Measurements from ENCODE around the gene B4GALNT1. TPM values are rescaled to one million over a fixed set of nuclear protein-coding genes. Genes with fewer than 3 reads are reported as not detected.
"Not testable (repeated sequence)": the region's sequence is repeated elsewhere in the genome, so short reads cannot be mapped to it uniquely, and the experiment has no call there.

Gene B4GALNT1
- total RNA-seq, 4 donors from 2014 or later, result 0.88 to 7.9 (median 2.2) TPM

DNA sequence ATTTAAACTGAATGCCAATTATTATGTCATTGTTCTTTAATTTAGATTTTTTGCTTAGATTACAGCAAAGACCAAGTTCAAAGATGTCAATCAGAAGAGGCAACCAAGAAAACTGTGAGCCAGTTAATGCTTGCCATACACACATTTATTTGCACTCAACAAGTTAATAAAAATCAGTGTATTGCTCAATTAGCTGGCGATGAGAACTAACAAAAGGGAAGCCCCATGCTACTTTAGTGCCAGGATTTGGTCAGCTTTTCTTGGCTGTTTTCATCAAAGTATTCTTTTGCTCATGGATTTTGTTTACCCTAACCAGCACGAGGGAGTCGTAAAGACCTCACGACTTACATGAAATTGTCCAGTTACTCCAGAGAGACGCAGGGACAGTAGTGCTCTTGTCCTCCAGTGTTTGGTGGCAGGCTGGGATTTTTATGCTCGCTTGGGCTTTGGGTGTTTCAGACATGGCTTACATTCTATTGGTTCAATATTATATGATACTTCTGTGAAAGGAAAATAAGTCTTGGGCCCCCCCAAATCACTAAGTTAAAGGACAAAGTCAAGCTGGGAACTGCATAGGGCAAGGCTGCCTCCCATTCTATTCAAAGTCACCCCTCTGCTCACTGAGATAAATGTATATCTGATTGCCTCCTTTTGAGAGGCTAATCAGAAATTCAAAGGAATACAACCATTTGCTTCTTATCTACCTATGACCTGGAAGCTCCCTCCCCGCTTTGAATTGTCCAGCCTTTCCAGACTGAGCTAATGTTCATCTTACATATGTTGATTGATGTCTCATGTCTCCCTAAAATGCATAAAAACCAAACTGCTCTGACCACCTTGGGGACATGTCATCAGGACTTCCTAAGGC, 7.4 kb upstream of the B4GALNT1 start:
- no peak overlapping the region for H3K4me3 ChIP-seq (replicated peaks in 1 of 3)
- H3K9me3 ChIP-seq, result no peaks in the 10 kb centered on the region
- TF ChIP-seq CTCF (IDR thresholded peaks at IDR 0.05) (no peak), POLR2A (IDR thresholded peaks at IDR 0.05) (no peak)
- H3K36me3 ChIP-seq, result no peaks in the 10 kb centered on the region
- no peak overlapping the region for H3K27ac ChIP-seq
- 72 to 77% methylated on average over 7 of the region's 7 CpGs for WGBS, 2 donors
- intact Hi-C loops (cut with DNase I), result no loop called here
- H3K27me3 ChIP-seq, result no peaks in the 10 kb centered on the region
- H3K4me1 ChIP-seq, result no peaks in the 10 kb centered on the region
- DNase-seq, result no peak

DNA sequence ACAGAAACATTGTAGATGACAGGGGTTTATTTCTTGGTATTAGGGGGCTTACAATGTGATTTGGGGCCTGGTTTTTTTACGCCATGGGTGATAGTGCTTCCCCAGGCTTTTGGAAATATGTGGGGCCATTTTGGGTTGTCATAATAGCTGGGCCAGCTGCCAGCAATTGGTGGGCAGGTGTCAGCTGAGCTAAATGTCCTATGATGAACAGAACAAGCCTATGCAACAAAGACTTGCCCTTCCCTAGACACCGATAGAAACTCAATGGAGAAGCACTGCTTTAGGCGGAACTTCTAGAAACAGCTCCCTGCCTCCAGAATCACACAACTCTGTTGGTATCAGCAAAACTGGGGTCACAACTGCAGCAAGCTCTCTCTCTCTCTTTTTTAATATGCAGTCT, 5.1 kb upstream of the B4GALNT1 start:
- no peaks in the 10 kb centered on the region for H3K27me3 ChIP-seq
- H3K9me3 ChIP-seq, result no peaks in the 10 kb centered on the region
- intact Hi-C loops (cut with DNase I), result no loop called here
- WGBS, 2 donors, result 92 to 96% methylated on average over 3 of the region's 3 CpGs
- no peaks in the 10 kb centered on the region for H3K36me3 ChIP-seq
- H3K4me3 ChIP-seq (replicated peaks in 1 of 3), result no peak overlapping the region
- no peak overlapping the region for H3K27ac ChIP-seq
- no peak for DNase-seq
- TF ChIP-seq CTCF (IDR thresholded peaks at IDR 0.05) (no peak), POLR2A (IDR thresholded peaks at IDR 0.05) (no peak)
- peaks cover 0 to 4% of the 10 kb centered on the region in 2 donors for H3K4me1 ChIP-seq

DNA sequence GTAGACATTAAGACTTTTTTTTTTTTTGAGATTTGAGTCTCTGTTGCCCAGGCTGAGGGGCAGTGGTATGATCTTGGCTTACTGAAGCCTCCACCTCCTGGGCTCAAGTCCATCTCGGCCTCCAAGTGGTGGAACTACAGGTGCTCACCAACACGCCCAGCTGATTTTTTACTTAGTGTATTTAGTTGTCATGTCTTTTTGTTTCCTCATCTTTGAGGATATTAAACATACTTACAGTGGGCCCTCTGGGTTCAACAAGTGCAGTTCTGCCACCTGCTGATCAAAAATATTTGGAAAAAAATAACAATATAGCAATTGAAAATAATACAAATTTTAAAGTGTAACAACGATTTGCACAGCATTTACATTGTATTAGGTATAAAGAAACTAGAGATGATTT, 4.4 kb upstream of the B4GALNT1 start:
- intact Hi-C loops (cut with DNase I), result no loop called here
- WGBS, 2 donors, result 51 to 73% methylated on average over 3 of the region's 3 CpGs
- Histone ChIP-seq H3K4me3 (replicated peaks in 1 of 3) (no peak overlapping the region), H3K9me3 (no peaks in the 10 kb centered on the region), H3K4me1 (peaks cover 5 to 10% of the 10 kb centered on the region in 2 donors), H3K36me3 (no peaks in the 10 kb centered on the region), H3K27ac (no peak overlapping the region), H3K27me3 (peaks cover under 1% of the 10 kb centered on the region)
- no peak for TF ChIP-seq CTCF (IDR thresholded peaks at IDR 0.05)
- TF ChIP-seq POLR2A (IDR thresholded peaks at IDR 0.05), result no peak
- DNase-seq, result no peak

- H3K9me3 ChIP-seq; DNase-seq; H3K4me3 ChIP-seq (replicated peaks in 1 of 3); intact Hi-C loops (cut with DNase I); H3K27ac ChIP-seq; H3K36me3 ChIP-seq; H3K27me3 ChIP-seq: not testable (repeated sequence)
- peaks cover 11 to 16% of the 10 kb centered on the region in 2 donors for H3K4me1 ChIP-seq
- 78 to 81% methylated on average over 9 of the region's 9 CpGs for WGBS, 2 donors
These were observed 3.7 kb upstream of the B4GALNT1 start for GRCh38 chr12:57636731-57637130.

GRCh38 chr12:57632073-57632957, 686 bp downstream of the B4GALNT1 start:
- H3K4me3 ChIP-seq (replicated peaks in 1 of 3), result peak overlapping the region in 2 of 3 donors; percentile 6 to 43
- no peak for DNase-seq
- H3K4me1 ChIP-seq, result peaks cover 18 to 25% of the 10 kb centered on the region in 2 donors
- no peak for TF ChIP-seq CTCF (IDR thresholded peaks at IDR 0.05)
- H3K27ac ChIP-seq, result no peak overlapping the region
- H3K9me3 ChIP-seq, result no peaks in the 10 kb centered on the region
- intact Hi-C loops (cut with DNase I), result no loop called here
- no peaks in the 10 kb centered on the region for H3K36me3 ChIP-seq
- H3K27me3 ChIP-seq, result peaks cover 14% of the 10 kb centered on the region
- 1 to 2% methylated on average over 31 to 40 of the region's 67 CpGs for WGBS, 2 donors

Data from thyroid gland (tissue), 4 donors.